ENCODE measurements around the gene CCDC57.

- TF ChIP-seq CTCF (IDR thresholded peaks at IDR 0.05; ENCODE audit: poor library complexity) (peak; percentile 31), EZH2phosphoT487 (IDR thresholded peaks at IDR 0.05; ENCODE audit: low read depth, severe bottlenecking, unreplicated experiment) (no peak)
Observed at GRCh38 chr17:82105882-82106687, 106.6 kb downstream of the CCDC57 start.

Data from hepatocyte (in vitro differentiated cells).